Smooth muscle cell (in vitro differentiated cells): Measurements from ENCODE around the gene MTPN. TPM values are rescaled to one million over a fixed set of nuclear protein-coding genes. Genes with fewer than 3 reads are reported as not detected.

Source experiments
- DNase-seq: peaks from one replicate; lab custom pipeline; 2025; ENCODE audit not compliant: unreplicated experiment; lab: John Stamatoyannopoulos, UW
- H2AFZ ChIP-seq: fragments of 200-600 bp; sonication (generic); 2 replicates; pipeline ENCODE4 v1.6.0; 2016; ENCODE audit warnings: antibody characterized with exemption, low read depth, mild to moderate bottlenecking
- H3F3A ChIP-seq: fragments of 200-600 bp; sonication (generic); 2 replicates; pipeline ENCODE4 v1.6.0; 2017; ENCODE audit warnings: antibody characterized with exemption, low read depth
- H3K27ac ChIP-seq: fragments of 200-600 bp; sonication (generic); 2 replicates; pipeline ENCODE4 v1.5.1; 2016; ENCODE audit warnings: low read depth, mild to moderate bottlenecking
- H3K27me3 ChIP-seq: fragments of 200-600 bp; sonication (generic); 2 replicates; pipeline ENCODE4 v1.6.1; 2016; ENCODE audit warnings: low read depth, mild to moderate bottlenecking
- H3K36me3 ChIP-seq: fragments of 200-600 bp; sonication (generic); 2 replicates; pipeline ENCODE4 v1.5.1; 2016; ENCODE audit warnings: low read depth
- H3K4me1 ChIP-seq: fragments of 200-600 bp; sonication (generic); 2 replicates; pipeline ENCODE4 v1.5.1; 2016; ENCODE audit warnings: low read depth
- H3K4me2 ChIP-seq: fragments of 200-600 bp; sonication (generic); 2 replicates; pipeline ENCODE4 v1.6.0; 2016; ENCODE audit warnings: mild to moderate bottlenecking
- H3K4me3 ChIP-seq: fragments of 200-600 bp; sonication (generic); 2 replicates; pipeline ENCODE4 v1.5.1; 2016; ENCODE audit warnings: mild to moderate bottlenecking
- H3K79me2 ChIP-seq: fragments of 200-600 bp; sonication (generic); 2 replicates; pipeline ENCODE4 v1.6.0; 2016; ENCODE audit warnings: low read depth, mild to moderate bottlenecking
- H3K9ac ChIP-seq: fragments of 200-600 bp; sonication (generic); 2 replicates; pipeline ENCODE4 v1.6.0; 2016; ENCODE audit warnings: low read depth
- H3K9me3 ChIP-seq: fragments of 200-600 bp; sonication (generic); replicated peaks from 2 replicates; pipeline ENCODE4 v1.5.1; 2016; ENCODE audit warnings: low read depth
- H4K20me1 ChIP-seq: fragments of 200-600 bp; sonication (generic); 2 replicates; pipeline ENCODE4 v1.6.0; 2016; ENCODE audit warnings: low read depth
- WGBS: methylation state at CpG from one replicate; pipeline ENCODE4 v1.1.7; 2016; ENCODE audit warnings: low lambda C conversion rate; 5-methylcytosine and 5-hydroxymethylcytosine counted together
- polyA plus RNA-seq: library from polyadenylated mRNA; unstranded; fragments of >200 nt; fragmentation: Nextera tagmentation; extraction: Ambion mirVana; gene quantifications from 2 replicates; pipeline ENCODE4 v1.2.1, GENCODE V29; 2016
- small RNA-seq: library from RNA; depleted of rRNA; stranded (forward); fragments of <200 nt; gene quantifications from one replicate; pipeline ENCODE3, GENCODE V24; 2014
- total RNA-seq: library from RNA; depleted of rRNA; stranded (reverse); fragments of >200 nt; gene quantifications from 2 replicates; pipeline ENCODE4 v1.2.3, GENCODE V29; 2014
- TF ChIP-seq, protein P1 (sequence below): fragments of 200-600 bp; sonication (generic); IDR thresholded peaks from 2 replicates; pipeline ENCODE4 v1.5.1; 2017; ENCODE audit warnings: borderline replicate concordance, mild to moderate bottlenecking, antibody characterized with exemption; ENCODE audit not compliant: insufficient read depth, poor library complexity, severe bottlenecking

The MTPN gene
- total and polyA plus RNA-seq, 2 experiments from 2014 or later, result 36.4 to 138 TPM

DNA sequence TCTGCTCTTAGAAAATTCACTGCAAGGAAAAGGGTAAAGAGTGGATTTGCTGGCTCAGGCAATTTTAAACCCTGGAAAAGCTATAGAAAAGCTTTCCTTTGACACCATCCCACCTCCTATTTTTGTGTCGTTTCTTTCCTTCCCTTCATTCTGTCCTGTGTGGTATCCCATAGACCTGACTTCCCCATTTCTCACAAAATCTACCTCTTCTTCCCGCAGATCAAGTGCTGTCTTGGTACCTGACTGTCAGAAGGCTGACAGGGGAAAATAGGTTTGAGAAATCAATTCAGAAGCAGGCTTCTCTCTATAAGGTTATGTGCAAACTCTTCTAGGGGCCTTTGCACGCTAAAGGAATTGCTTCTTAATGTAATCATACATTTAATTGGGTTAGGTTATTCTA, 98.9 kb downstream of the MTPN start:
- Histone ChIP-seq H3K4me2 (no peak overlapping the region), H3K9ac (no peak overlapping the region), H3F3A (no peaks in the 10 kb centered on the region), H3K79me2 (no peaks in the 10 kb centered on the region), H3K4me3 (no peak overlapping the region), H3K36me3 (no peaks in the 10 kb centered on the region), H3K9me3 (no peaks in the 10 kb centered on the region), H3K4me1 (peaks cover 9% of the 10 kb centered on the region), H3K27me3 (no peaks in the 10 kb centered on the region), H4K20me1 (no peaks in the 10 kb centered on the region), H2AFZ (no peak overlapping the region), H3K27ac (peak overlapping the region; percentile 69)
- WGBS, result 85% methylated on average over 3 of the region's 3 CpGs
- no peak for DNase-seq
- TF ChIP-seq, protein P1, sequence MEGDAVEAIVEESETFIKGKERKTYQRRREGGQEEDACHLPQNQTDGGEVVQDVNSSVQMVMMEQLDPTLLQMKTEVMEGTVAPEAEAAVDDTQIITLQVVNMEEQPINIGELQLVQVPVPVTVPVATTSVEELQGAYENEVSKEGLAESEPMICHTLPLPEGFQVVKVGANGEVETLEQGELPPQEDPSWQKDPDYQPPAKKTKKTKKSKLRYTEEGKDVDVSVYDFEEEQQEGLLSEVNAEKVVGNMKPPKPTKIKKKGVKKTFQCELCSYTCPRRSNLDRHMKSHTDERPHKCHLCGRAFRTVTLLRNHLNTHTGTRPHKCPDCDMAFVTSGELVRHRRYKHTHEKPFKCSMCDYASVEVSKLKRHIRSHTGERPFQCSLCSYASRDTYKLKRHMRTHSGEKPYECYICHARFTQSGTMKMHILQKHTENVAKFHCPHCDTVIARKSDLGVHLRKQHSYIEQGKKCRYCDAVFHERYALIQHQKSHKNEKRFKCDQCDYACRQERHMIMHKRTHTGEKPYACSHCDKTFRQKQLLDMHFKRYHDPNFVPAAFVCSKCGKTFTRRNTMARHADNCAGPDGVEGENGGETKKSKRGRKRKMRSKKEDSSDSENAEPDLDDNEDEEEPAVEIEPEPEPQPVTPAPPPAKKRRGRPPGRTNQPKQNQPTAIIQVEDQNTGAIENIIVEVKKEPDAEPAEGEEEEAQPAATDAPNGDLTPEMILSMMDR, result no peak

DNA sequence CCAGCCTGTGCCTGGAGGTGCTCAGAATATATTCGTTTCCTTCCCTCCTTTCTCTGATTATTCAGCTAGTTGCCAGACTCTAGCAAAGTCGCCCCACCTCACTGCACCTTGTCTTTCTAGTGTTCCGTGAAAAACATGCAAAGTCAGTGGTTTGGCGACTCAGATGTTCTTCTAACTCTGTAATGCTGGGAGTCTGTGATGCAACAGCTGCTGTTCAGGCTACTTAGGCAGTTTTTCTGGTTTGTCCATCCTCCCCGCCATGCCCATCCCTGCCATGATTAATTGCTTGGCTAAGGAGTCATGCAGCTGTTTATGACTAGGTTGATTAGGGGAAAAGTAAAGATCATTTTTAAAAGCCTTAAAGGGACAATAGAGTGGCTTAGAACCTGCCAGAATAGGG, 99.4 kb downstream of the MTPN start:
- no peak overlapping the region for H3K9ac ChIP-seq
- no peak for DNase-seq
- no peaks in the 10 kb centered on the region for H4K20me1 ChIP-seq
- 62% methylated on average over 5 of the region's 5 CpGs for WGBS
- no peaks in the 10 kb centered on the region for H3F3A ChIP-seq
- no peaks in the 10 kb centered on the region for H3K9me3 ChIP-seq
- H3K79me2 ChIP-seq, result no peaks in the 10 kb centered on the region
- no peaks in the 10 kb centered on the region for H3K27me3 ChIP-seq
- TF ChIP-seq, protein P1, result no peak
- H3K4me1 ChIP-seq, result peaks cover 9% of the 10 kb centered on the region
- H3K4me3 ChIP-seq, result no peak overlapping the region
- no peak overlapping the region for H2AFZ ChIP-seq
- H3K27ac ChIP-seq, result peak overlapping the region; percentile 69
- H3K4me2 ChIP-seq, result no peak overlapping the region
- no peaks in the 10 kb centered on the region for H3K36me3 ChIP-seq

Small RNA genes lying within 50 kb of the gene (small RNA-seq; reads per million reads assigned to genes)
- not detected for gene RNU6-223P

Other genes with a start within 250 kb of the MTPN start
- gene SLC13A4, start 249.2 kb downstream of the MTPN start, total RNA-seq, result 0.18 TPM in 1 of 2 replicates, not detected in the other
- gene SLC13A4, start 249.2 kb downstream of the MTPN start, polyA plus RNA-seq, result 0.43 and 0.61 TPM in 2 replicates
- not detected in 2 replicates for gene FAM180A, start 228.5 kb downstream of the MTPN start, total RNA-seq
- 0.14 and 0.26 TPM in 2 replicates for gene FAM180A, start 228.5 kb downstream of the MTPN start, polyA plus RNA-seq